MM.1S (cell line): Measurements from ENCODE around the gene SCYGR4.

ENCODE experiments used
- DNase-seq: peaks from one replicate; pipeline ENCODE4 v3.0.0-alpha.2; 2015
- H2AFZ ChIP-seq: fragments of 300-600 bp; sonication (generic); 2 replicates; pipeline ENCODE4 v1.6.0; 2016; ENCODE audit warnings: antibody characterized with exemption, low read length
- H3F3A ChIP-seq: fragments of 300-600 bp; sonication (generic); 2 replicates; pipeline ENCODE4 v1.6.1; 2016; ENCODE audit warnings: mild to moderate bottlenecking, antibody characterized with exemption, low read length, moderate library complexity, mixed read lengths; ENCODE audit not compliant: insufficient read depth
- H3K27ac ChIP-seq: fragments of 300-600 bp; sonication (generic); 2 replicates; pipeline ENCODE4 v1.5.1; 2016; ENCODE audit warnings: mild to moderate bottlenecking, low read length
- H3K27me3 ChIP-seq: fragments of 300-600 bp; sonication (generic); replicated peaks from 2 replicates; pipeline ENCODE4 v1.6.0; 2016; ENCODE audit warnings: low read length; ENCODE audit not compliant: insufficient read depth
- H3K36me3 ChIP-seq: fragments of 300-600 bp; sonication (generic); replicated peaks from 2 replicates; pipeline ENCODE4 v1.6.1; 2016; ENCODE audit warnings: mild to moderate bottlenecking, low read length, mixed read lengths; ENCODE audit not compliant: insufficient read depth
- H3K4me1 ChIP-seq: fragments of 300-600 bp; sonication (generic); 2 replicates; pipeline ENCODE4 v1.6.1; 2016; ENCODE audit warnings: low read length, mixed read lengths
- H3K4me2 ChIP-seq: fragments of 300-600 bp; sonication (generic); 2 replicates; pipeline ENCODE4 v1.6.0; 2016; ENCODE audit warnings: low read depth, low read length
- H3K4me3 ChIP-seq: fragments of 300-600 bp; sonication (generic); 2 replicates; pipeline ENCODE4 v1.5.1; 2016; ENCODE audit warnings: low read length, mixed read lengths
- H3K79me2 ChIP-seq: fragments of 300-600 bp; sonication (generic); 2 replicates; pipeline ENCODE4 v1.6.1; 2016; ENCODE audit warnings: mixed run types, low read length, mixed read lengths
- H3K9ac ChIP-seq: fragments of 300-600 bp; sonication (generic); 2 replicates; pipeline ENCODE4 v1.6.1; 2016; ENCODE audit warnings: low read length, mixed read lengths
- H3K9me2 ChIP-seq: fragments of 300-600 bp; sonication (generic); replicated peaks from 2 replicates; pipeline ENCODE4 v1.6.1; 2016; ENCODE audit warnings: mild to moderate bottlenecking, low read length, mixed read lengths; ENCODE audit not compliant: insufficient read depth
- H3K9me3 ChIP-seq: fragments of 300-600 bp; sonication (generic); replicated peaks from 2 replicates; pipeline ENCODE4 v1.6.1; 2016; ENCODE audit warnings: mild to moderate bottlenecking, low read length, mixed read lengths; ENCODE audit not compliant: insufficient read depth
- H4K20me1 ChIP-seq: fragments of 300-600 bp; sonication (generic); 2 replicates; pipeline ENCODE4 v1.6.1; 2016; ENCODE audit warnings: mild to moderate bottlenecking, low read length, moderate library complexity, mixed read lengths; ENCODE audit not compliant: insufficient read depth
- CTCF ChIP-seq: fragments of 300-600 bp; sonication (generic); IDR thresholded peaks from 2 replicates; pipeline ENCODE4 v1.5.1; 2016; ENCODE audit warnings: antibody characterized with exemption, low read length, mixed read lengths
- EZH2 ChIP-seq: fragments of 300-600 bp; sonication (generic); optimal IDR thresholded peaks from 2 replicates; pipeline ENCODE3; 2017; ENCODE audit warnings: low read depth, mild to moderate bottlenecking, antibody characterized with exemption, low read length, mixed read lengths
- EZH2phosphoT487 ChIP-seq: fragments of 300-600 bp; sonication (generic); IDR thresholded peaks from 2 replicates; pipeline ENCODE4 v1.6.1; 2018; ENCODE audit warnings: antibody characterized with exemption, low read length

The SCYGR4 gene

DNA sequence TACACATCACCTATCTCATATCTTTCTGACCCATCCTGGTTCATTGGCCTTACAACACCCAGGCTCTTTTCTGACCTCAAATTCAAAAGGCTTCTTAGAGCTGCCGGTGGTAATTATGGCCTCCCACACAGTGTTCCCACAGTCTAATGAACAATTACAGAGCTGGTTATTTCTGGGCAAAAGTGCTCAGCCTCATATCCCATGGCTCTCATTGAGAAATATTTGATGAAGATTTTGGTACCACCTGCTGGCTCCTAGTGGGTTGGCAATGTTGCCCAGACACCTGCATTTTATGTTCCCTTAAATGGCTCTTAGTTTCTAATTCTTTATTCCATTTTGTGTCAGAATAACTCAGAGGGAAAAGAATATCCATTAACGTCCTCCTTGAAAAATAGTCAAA, 38.7 kb upstream of the SCYGR4 start:
- Histone ChIP-seq H3K27ac (no peak overlapping the region), H4K20me1 (no peaks in the 10 kb centered on the region), H3K9ac (no peak overlapping the region), H3K36me3 (no peaks in the 10 kb centered on the region), H3K27me3 (no peaks in the 10 kb centered on the region), H3K4me2 (no peak overlapping the region), H3K9me3 (no peaks in the 10 kb centered on the region), H3F3A (no peaks in the 10 kb centered on the region), H3K4me3 (no peak overlapping the region), H3K9me2 (no peaks in the 10 kb centered on the region), H2AFZ (no peak overlapping the region), H3K4me1 (no peaks in the 10 kb centered on the region), H3K79me2 (no peaks in the 10 kb centered on the region)
- no peak for TF ChIP-seq EZH2phosphoT487
- TF ChIP-seq EZH2 = no peak
- no peak for TF ChIP-seq CTCF
- DNase-seq = no peak

DNA sequence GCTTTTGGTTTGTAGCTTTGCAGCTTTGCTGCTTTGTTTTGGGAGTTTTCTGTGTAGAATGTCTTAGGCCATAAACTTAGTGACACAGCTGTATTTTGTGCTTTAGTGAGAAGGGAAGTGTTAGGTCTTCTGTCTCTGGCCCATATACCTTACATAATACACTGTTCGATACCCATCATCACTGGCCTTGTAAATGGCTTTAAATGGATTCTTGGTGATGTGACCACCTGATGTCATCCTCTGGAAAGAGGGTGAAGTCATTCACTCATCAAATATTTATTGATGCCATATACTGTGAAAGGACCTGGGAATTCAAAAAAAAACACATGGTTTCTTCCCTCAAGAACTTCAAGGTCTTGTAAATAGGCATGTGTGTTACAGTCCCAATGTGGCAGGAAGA, 37.5 kb upstream of the SCYGR4 start:
- no peak for TF ChIP-seq EZH2phosphoT487
- TF ChIP-seq EZH2 = no peak
- no peak for TF ChIP-seq CTCF
- Histone ChIP-seq H3K4me3 (no peak overlapping the region), H3K4me2 (no peak overlapping the region)

DNA sequence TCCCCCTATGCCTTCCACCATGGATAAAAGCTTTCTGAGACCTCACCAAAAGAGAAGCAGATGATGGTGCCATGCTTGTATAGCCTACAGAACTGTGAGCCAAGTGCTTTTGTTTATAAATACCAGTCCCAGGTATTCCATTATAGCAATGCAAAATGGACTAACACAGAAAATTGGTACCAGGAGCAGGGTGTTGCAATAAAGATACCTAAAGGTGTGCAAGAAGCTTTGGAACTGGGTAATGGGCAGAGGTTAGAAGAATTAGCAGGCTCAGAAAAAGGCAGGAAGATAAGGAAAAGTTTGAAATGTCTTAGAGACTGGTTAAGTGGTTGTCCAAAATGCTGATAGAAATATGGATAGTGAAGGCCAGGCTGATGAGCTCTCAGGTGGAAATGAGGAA, 34.9 kb upstream of the SCYGR4 start:
- no peaks in the 10 kb centered on the region for H3F3A ChIP-seq
- H3K9me2 ChIP-seq = no peaks in the 10 kb centered on the region
- no peaks in the 10 kb centered on the region for H4K20me1 ChIP-seq

More for the DNA sequence above, 37.5 kb upstream of the SCYGR4 start:
- Histone ChIP-seq H3K27me3 (no peaks in the 10 kb centered on the region), H3F3A (no peaks in the 10 kb centered on the region), H3K9me2 (no peaks in the 10 kb centered on the region), H3K36me3 (no peaks in the 10 kb centered on the region), H3K79me2 (no peaks in the 10 kb centered on the region), H3K9me3 (no peaks in the 10 kb centered on the region), H3K9ac (no peak overlapping the region), H4K20me1 (no peaks in the 10 kb centered on the region), H3K27ac (no peak overlapping the region), H3K4me1 (no peaks in the 10 kb centered on the region), H2AFZ (no peak overlapping the region)
- no peak for DNase-seq

More for the DNA sequence above, 34.9 kb upstream of the SCYGR4 start:
- no peak for TF ChIP-seq CTCF
- no peak for TF ChIP-seq EZH2
- no peak for TF ChIP-seq EZH2phosphoT487
- H2AFZ ChIP-seq = no peak overlapping the region
- no peaks in the 10 kb centered on the region for H3K4me1 ChIP-seq
- H3K27me3 ChIP-seq = no peaks in the 10 kb centered on the region
- H3K9me3 ChIP-seq = no peaks in the 10 kb centered on the region
- no peak overlapping the region for H3K4me3 ChIP-seq
- H3K79me2 ChIP-seq = no peaks in the 10 kb centered on the region
- no peak overlapping the region for H3K4me2 ChIP-seq
- H3K9ac ChIP-seq = no peak overlapping the region
- no peaks in the 10 kb centered on the region for H3K36me3 ChIP-seq
- H3K27ac ChIP-seq = no peak overlapping the region
- no peak for DNase-seq
